GM19239 (cell line): ENCODE data around the gene MYPN.
"Not testable (repeated sequence)": the region's sequence is repeated elsewhere in the genome, so short reads cannot be mapped to it uniquely, and the experiment has no call there.

ENCODE experiments used
- DNase-seq: peaks from one replicate; pipeline ENCODE4 v3.0.0; 2011; ENCODE audit warnings: low spot score; ENCODE audit not compliant: insufficient read length
- FAIRE-seq: peaks from 2 replicates; lab custom pipeline; 2011; peaks lifted over from hg19 to GRCh38; lab: Jason Lieb, UNC

Gene MYPN

DNA sequence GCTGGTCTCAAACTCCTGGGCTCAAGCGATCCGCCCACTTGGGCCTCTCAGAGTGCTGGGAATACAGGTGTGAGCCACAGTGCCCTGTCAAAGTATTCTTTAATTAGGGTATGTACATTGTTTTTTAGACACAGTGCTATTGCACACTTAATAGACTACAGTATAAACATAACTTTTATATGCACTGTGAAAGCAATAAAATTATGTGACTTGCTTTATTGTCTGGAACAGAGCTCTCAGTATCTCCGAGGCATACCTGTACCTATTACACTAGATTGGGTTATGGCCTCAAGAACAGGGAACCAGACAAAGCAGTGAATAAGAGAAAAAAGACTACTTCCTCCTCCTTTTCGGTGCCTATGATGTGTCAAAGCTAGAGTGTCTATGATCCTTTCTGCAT lies 109.5 kb downstream of the MYPN start:
- FAIRE-seq (no peak), DNase-seq (no peak)

DNA sequence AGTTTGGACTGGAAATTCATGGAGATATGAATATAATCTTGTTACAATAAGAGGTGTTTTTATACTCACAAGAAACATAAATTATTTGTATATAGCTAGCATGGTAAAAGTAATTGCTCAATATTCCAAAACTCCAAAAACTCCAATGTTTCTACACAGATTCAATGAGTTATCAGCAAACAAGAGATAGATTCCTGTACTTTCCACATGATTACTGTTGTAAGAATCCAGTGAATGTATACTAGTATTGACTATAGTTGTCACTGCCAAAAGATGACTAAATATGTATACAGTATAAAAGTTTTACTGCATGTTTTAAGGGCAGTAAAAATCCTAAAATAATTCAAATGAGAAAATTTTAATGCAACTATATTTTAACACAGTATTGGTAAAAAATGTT lies 111.9 kb downstream of the MYPN start:
- FAIRE-seq, result no peak
- no peak for DNase-seq

DNA sequence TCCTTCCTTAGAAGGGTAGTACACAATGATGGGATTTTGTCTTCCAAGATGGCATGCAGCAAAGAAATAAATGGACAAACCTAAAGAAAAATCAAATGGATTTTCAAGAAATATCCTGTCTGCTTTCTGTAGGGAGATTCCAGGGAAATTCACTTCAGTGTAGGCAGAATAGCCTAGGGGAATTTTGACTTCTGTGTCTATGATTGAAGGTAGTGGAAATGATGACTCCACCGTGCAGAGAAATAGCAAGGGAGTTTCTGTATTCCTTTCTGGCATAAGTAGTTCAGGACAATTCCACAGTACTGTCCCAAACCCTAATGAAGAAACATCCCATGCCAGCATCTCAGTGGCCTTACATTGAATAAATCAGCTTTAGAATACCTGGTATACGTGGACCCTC lies 113.1 kb downstream of the MYPN start:
- no peak for DNase-seq
- no peak for FAIRE-seq

DNA sequence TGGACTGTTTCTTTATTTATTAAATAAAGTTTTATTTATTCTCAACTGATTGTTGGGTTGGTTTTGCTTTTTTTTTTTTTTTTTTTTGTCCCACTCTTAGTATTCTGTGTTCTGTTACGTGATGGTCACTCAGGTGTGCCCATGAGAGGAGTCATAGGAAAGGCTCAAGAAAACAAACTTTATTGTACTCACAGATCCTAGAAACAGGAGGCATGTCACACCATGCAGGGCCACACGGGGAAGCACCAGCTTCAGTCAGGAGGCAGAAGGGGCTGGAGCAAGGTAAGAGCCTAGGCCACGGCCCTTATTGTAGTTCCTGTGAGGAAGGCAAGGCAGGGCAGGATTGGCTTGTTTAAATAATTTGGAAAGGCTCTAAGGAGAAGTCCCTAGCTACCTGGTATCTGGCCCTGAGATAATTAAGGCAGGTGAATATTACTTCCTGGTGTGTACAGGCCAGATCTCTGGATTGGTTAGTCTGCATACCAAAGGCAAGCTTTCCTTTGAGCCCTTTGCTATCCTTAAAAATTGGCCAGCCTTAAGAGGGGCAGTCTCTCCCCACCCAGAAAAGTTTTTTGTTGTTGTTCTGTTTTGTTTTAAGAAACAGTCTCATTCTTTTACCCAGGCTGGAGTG lies 114.4 kb downstream of the MYPN start:
- no peak for DNase-seq
- no peak for FAIRE-seq

DNA sequence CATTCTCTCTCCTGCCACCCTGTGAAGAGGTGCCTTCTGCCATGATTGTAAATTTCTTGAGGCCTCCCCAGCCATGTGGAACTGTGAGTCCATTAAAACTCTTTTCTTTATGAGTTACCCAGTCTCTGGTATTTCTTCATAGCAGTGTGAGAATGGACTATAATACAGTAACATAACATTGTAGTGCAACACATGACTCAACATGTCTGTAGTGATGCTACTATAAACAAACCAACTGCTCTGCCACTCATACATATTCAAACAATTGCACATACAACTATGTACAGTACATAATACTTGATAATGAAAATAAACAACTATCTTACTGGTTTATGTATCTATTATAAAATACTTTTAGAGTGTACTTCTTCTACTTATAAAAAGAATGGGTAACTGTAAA lies 115.5 kb downstream of the MYPN start:
- FAIRE-seq (no peak), DNase-seq (no peak)

DNA sequence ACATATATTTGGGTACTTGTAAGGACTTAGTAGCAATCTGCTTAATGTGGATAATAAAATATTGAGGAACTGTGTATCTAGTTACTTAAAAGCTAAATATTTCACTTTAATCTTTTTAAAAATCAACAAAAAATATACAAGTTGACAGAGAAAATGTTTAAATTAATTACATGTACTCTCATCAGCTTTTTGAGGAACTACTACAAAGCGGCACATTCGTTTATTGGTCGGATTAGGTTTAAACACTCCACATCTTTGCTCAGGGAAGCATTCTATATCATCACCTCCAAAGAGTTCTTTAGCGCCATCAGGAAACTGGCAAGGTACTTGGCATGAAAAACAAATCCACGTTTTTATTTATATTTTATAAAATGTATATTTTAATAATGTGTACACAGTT lies 121.0 kb downstream of the MYPN start:
- FAIRE-seq, result no peak

DNA sequence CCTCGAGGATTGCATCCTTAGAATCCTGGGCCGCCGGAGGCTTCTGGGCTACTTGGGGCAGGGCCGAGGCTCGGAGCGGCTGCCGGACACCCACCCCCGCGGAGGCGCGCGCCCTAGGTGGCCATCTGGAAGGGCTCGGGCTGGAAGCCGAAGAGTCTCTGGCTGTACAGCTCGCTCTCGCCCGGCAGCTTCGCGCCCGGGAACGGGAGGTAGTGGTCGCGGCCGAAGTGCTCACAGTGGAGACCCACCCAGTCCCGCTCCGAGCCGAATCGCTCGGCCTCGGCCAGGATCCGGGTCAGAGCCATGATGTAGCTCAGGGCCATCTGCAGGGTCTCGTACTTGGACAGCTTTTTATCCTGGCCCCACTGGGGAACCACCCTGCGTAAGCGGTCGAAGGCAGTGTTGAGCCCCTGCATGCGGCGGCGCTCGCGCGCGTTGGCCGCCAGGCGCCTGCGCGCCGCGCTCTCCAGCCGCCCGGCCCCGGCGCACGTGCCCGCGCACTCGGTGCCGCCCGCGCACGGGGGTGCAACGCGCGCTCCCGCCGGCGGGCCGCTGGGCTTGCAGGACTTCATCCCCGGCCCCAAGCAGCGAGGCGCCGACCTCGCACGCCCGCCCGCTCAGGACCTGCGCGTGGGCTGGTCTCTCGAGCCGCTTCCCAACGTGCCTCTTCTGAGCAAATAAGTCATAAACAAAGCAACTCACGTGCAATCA lies 122.0 kb downstream of the MYPN start:
- DNase-seq (peak; percentile 83), FAIRE-seq (peak; percentile 8)

More for the DNA sequence above, 121.0 kb downstream of the MYPN start:
- DNase-seq, result no peak

DNA sequence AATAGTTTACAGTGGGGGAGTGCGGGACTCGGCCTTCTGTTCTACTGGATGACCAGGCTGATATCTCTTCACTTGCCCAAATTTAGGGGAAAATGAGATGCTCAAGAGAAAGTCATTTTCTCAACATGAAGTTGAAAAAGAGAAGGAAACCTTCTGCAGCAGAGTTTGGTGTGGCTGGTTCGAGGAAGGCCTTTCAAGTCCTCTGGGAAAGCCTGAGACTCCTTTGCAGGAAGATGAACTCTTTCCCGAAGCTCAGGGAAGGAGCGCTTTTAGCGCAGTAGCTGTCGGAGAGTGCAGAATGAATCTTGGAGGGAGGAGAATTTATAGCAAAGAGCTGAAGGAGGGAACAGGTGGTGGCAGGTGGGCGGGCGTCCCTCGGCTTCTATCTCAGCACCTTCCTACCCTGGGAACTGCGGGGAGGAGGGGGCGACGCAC lies 122.5 kb downstream of the MYPN start, which contains the start of gene ATOH7:
TSS of gene ATOH7 (minus strand) at position 297 of the 435 bp plus-strand sequence. CDS start 436 bp downstream, outside the sequence.
- DNase-seq (no peak), FAIRE-seq (peak; percentile 64)

DNA sequence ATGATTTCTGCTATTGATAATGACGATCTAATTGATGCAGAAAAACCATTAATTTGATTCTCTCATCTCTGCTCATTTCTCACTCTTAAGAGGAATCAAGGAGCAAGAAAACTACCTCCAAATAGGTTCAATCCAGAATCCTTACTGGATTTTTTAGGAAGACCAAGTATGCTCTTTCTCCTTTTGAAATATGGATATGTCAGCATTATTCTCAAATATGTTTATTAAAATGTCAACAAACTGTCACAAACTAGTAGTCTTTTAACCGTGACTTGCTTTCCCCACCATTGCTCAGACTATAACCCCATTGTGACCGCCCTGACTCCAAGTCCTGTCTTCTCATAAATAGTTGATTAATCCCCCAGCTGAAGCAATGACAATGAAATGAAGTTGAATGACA lies 123.8 kb downstream of the MYPN start:
- DNase-seq, result no peak
- no peak for FAIRE-seq

DNA sequence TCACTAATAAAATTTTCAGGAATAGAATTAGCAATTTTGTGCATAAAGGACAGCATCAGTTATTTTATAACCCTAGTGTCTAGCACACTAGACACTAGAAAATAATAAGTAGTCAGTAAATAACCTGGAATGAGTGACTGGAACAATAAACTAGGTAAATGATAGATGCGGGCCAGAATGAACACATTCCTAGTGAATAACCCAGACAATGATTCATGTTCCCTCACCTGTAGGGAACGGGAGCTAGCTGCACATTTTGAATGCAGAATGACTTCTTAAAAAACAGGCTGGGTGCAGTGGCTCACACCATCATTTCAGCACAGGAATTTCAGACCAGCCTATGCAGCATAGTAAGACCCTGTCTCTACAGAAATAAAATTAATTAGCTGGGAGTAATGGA lies 125.8 kb downstream of the MYPN start:
- FAIRE-seq (no peak), DNase-seq (no peak)

DNA sequence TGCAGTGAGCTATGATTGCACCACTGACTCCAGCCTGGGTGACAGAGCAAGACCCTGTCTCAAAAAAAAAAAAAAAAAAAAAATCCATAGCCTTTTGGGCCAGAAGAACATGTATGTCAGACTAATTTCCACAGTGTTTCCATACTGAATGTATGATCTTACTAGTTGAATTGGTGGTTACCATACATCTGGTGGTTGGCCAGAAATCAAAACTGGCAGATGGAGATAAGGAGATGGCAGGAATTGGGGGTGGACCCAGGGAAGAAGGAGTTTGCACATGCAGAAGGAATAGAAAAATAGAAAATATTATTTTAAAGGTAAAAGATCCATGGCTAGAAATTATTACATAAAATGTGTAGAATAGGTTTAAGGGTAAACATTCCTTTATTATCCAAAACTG lies 126.3 kb downstream of the MYPN start:
- no peak for FAIRE-seq
- DNase-seq, result no peak

DNA sequence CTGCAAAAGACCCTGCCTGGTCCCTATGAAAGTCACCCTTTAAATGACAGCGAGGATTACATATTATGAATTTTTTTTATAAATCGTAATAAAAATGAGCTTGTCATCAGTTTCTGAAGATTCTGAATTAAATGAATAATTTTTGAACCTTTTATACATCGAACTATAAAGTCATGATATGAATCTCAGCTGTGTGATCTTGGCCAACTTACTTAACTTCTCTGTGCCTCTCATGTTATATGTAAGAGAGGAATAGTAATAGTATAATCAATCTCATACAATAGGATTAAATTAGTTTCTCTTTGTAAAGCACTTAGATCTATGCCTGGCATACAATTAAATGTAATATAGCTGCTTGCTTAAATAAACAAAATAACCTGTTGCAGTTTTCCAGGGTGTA lies 127.9 kb downstream of the MYPN start:
- FAIRE-seq (no peak), DNase-seq (no peak)

DNA sequence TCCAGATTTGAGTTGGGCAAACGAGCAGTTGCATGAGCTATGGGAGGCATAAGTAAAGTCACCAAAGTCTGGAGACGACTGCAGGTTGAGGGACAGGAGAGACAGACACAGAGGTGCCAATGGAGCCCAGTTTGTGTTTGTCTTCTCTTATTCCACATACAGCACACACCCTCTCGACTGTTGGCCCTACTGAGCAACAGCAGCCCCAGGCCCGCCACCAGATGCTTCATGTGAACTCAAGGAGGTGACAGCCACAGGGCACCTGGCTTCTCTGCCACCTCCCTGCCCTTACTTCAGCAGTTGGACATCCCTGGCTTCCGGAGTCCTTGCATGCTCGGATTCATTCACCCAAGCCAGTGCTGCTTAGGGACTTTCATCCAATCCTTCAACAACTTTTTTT lies 129.1 kb downstream of the MYPN start:
- FAIRE-seq (no peak), DNase-seq (no peak)

DNA sequence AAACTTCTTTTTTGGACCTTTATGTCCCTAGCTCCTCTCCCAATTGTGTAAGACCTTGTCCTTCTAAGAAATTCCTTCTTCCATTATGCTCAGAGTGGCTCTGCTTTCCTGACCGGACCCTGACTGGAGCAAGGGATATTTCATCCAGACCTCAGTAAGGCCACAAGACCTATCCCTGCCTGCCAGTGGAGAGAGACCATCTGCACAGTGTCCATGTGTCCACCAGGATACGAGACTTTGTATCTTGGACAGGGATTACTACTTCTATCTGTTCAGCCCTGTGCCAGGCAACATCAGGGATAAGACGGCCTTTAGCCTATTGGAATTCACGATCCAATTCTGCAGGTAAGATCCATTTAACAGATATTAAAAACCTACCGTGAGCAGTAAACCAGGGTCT lies 129.8 kb downstream of the MYPN start:
- DNase-seq (no peak), FAIRE-seq (no peak)

DNA sequence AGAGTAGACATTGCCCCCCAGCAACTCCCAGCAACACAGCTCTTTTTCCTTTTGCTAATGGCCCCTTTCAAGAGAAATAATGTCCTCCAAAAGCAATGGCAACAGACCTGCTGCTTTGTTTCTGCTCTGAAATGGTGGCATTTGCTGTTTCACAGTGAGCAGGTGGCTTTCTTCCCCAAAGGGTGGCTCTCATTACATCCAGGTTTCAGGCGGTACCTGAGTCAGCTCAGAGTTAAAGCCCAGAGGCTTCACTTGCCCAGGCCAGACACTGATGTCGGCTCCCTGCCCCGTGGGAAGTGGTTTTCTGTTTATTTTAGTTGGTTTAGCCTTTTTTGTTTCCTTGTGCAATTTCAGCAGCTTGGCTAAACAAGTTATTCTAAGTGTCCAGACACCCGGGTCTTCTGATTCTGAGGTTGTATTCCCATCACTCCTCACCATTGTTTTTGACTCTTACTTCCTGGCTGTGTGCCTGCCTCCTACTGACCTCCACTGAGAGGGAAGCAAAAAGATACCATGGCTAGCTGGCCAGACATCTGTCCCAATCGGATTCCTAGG lies 130.4 kb downstream of the MYPN start:
- DNase-seq, result no peak
- no peak for FAIRE-seq

DNA sequence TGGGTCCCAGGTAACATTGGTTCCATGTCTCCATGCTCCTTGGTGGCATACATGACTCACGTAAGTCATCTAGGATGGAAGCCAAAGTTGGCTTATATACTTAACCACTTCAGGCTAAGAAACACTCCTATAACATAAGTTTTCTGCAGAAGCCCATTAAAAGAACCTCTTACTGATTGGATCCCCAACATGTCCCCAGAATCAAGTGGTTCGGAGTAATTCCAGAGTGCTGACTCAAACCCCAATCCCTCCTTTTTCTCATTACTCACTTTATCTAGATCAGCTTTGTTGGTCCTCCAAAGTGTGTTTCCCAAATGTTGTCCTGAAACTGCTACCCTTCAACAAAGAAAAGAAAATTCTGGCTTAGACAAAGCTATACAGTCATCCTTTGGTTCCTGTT lies 132.8 kb downstream of the MYPN start:
- no peak for DNase-seq
- FAIRE-seq, result no peak

DNA sequence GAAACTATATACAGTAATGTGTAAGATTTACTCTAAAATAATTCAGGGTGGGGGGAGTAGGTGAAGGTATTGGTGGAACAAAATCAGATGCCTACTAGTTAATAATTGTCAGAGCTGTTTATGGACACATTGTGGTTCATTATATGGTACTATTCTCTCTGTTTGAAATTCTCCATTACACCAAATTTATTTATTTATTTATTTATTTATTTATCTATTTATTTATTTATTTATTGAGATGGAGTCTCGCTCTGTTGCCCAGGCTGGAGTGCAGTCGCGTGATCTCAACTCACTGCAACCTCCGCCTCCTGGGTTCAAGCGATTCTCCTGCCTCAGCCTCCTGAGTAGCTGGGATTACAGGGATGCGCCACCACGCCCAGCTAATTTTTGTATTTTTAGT lies 137.1 kb downstream of the MYPN start:
- FAIRE-seq, DNase-seq: not testable (repeated sequence)

DNA sequence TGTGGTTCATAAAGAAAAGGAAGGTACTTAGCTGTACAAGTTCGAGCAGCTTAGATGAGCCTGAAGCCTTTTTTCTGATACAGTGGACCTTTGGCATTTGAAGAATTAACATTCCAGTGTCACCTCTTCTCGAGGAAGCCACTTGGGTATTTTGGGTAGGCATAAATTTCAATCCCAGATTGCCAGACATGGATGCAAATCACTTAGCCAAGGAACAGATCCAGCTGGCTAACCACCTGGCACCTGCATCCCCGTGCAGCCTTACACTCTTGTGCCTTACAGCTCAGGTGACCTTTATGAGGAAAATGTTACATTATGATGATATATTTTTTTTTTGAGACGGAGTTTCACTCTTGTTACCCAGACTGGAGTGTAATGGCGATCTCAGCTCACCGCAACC lies 138.6 kb downstream of the MYPN start:
- FAIRE-seq, result no peak

DNA sequence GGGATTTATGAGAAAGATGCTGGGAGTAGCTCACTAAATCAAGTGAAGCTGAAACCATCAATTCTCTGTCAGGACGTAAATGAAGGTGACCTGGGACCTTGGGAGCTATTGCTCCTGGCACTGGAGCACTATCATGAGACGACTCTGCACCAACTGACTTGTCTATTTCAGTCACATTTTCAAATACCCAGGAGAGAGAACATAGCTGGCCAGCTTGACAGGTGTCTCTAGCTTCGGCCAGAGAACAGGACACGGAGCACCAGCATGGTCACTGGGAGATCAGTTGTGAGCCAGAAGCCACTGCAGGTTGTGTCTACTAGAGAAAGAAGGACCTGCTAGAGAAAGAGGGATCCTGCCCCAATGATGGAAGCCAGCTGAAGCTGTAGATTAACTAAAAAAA lies 140.0 kb downstream of the MYPN start:
- no peak for FAIRE-seq
- DNase-seq, result no peak

More for the DNA sequence above, 138.6 kb downstream of the MYPN start:
- DNase-seq, result no peak

DNA sequence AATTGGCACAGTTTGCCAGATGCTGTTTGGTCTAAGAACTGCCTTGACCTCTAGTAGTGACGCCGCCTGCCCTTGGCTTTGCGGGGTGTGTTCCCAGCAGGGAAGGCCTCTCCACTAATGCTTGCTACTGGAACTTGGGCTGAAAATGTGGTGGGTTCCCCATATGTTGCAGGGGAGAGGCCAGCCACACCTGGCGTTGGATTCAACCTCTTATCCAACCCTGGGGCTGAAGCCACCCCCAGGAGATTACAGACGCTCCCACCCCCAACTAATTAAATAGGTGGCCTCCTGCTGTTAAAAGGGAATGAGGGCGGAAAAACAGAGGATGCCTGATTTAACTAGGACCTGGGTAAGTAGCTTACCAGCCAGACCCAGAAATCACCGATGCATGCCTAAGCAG lies 141.9 kb downstream of the MYPN start:
- DNase-seq (no peak), FAIRE-seq (no peak)

DNA sequence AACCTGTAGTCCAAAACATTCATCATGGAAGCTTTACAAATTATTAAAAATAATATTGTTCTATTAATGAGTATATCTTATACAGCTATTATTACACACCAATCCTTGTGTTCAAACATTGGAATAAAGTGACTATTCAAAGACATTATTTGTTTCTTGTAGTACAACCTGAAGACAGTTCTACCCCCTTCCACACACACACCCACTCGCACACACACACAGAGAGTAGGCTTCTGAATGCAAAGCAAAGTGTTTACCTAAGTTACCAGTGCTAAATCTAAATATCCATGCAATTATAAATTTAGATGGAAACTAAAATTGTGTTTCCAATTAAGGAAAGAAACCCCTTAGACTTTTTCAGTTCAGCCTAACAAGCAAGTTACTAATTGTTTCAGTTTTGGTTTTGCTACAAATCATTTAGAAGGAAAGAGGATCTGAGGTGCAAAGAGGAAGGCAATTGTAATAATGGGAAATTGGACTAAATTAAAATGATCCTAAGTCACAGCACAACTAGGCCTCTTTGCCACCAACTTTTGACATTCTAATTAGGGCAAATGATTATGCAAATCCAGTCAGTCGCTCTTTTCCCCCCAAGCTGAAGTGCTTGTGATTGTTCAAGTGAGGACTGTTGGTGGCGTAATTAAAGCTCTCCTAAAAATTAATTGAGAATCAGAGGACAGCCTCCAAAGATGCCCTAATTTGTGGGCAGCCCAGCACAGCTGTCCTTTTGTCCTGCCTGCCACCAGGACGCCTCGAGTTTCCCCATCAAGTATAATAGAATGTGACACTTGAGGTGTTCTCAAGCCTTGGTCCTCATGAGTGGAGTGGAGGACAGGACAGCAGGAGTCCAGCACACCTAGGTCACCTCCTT lies 142.6 kb downstream of the MYPN start:
- FAIRE-seq, result peak; percentile 92
- DNase-seq, result no peak
